HG03060 (cell line): Measurements from ENCODE around the gene SYT2.
"Not testable (repeated sequence)": the region's sequence is repeated elsewhere in the genome, so short reads cannot be mapped to it uniquely, and the experiment has no call there.

Experiments used
- ATAC-seq: cut with Tn5 transposase; IDR thresholded peaks from one replicate; pipeline ENCODE4 v1.9.1; 2021; ENCODE audit warnings: low read depth, moderate number of reproducible peaks; ENCODE audit not compliant: unreplicated experiment

SYT2 gene

DNA sequence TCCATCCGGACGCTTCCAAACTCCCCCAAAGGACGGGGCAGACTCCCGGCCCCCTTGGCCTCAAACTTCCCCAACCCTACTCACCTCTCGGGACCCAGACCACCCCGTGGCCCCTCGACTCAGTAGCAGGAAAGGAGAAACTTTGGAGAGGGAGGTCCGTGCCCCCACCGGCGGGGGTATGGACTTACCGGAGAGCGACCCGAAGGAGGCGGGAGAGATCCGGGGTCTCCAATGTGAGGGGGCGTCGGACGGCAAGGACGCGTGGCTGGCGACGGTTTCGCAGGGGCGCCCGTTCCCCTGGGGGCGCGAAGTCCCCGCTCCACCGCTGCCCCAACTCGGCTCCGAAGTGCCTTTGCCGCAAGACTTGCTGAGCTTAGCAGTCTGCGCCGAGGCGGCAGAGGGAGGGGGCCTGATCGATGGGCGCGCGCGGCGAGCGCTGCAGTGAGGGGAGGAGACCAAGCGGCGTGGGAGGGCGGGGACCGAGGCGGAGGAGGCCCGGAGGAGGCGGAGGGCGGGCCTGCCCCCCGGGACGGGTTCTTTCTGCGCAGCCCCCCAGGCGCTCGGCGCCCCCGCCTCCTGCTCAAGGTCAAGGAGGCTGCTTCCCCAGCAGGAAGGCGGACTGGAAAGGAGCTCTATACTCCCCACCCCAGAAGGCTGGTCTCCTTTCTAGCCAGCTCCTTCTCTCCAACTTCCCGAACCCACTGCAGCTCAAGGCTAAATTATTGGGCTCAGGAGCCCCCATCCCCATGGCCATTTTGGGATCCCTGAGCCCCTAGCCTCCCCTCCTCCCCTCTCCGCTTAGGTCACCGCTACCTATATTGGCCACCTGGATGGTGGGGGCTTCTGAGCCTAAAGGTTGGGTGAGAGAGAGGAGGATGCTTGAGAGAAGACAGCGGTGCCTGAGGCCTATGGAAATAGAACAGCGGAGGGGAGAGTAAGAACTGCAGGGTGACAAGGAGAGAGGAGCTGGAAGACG lies at the start of gene SYT2:
TSS of gene SYT2 (minus strand) at position 385 of the 976 bp plus-strand sequence. CDS start 104,682 bp downstream, outside the sequence.
- ATAC-seq = no peak

DNA sequence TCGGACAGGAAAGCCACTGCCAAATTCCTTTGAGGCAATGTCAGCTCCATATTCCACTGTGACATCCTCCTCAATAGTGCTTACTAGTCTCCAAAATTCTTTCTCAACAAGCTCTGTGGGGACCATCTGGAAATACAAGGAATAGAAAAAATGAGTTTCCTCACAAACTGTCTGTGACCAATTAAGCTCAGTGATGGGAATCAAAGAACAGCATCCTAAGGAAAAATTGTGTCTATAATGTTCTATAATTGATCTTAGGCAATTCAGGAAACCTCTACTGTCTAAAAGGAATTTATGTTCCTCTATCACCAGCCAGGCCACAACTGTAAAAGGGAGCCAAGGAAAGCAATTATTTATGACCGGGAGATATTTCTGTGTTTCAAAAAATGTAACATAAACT lies 46.1 kb upstream of the SYT2 start:
- ATAC-seq = no peak

- ATAC-seq = no peak
Observed at GRCh38 chr1:202754293-202754692, 44.0 kb upstream of the SYT2 start.

DNA sequence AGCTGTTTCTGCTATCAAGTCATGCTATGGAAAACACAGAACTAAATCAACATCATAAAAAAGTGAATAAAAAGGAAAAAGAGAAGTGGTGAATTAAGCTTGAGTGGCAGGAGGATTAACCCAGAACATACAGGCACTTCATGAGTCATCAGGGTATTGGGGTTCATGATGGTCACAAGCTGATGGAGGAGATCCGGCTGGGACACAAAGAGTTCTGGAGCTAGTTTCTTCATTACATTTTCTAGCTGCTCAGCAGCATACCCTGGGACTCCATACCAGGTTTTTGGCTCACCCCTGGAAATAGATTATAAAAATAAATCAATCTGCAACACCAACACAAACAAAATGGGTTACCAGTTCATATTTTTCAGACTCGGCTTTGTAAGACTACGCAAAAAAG lies 42.5 kb upstream of the SYT2 start:
- no peak for ATAC-seq

GRCh38 chr1:202750761-202751160 lies 40.5 kb upstream of the SYT2 start:
- no peak for ATAC-seq

DNA sequence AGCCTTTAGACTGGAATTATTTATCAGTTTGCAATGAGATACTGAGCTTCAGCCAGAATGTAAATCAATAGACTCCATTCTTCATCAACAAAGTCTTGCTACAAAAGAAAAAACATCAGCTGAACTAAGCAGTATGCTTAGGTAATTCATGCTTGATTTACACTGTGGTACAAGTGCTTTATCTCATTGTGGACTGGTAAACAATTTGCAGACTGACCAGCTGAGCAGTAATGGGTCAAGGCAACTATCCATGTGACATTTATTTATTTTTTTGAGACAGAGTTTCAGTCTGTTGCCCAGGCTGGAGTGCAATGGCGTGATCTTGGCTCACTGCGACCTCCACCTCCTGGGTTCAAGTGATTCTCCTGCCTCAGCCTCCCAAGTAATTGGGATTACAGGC lies 39.8 kb upstream of the SYT2 start:
- no peak for ATAC-seq

DNA sequence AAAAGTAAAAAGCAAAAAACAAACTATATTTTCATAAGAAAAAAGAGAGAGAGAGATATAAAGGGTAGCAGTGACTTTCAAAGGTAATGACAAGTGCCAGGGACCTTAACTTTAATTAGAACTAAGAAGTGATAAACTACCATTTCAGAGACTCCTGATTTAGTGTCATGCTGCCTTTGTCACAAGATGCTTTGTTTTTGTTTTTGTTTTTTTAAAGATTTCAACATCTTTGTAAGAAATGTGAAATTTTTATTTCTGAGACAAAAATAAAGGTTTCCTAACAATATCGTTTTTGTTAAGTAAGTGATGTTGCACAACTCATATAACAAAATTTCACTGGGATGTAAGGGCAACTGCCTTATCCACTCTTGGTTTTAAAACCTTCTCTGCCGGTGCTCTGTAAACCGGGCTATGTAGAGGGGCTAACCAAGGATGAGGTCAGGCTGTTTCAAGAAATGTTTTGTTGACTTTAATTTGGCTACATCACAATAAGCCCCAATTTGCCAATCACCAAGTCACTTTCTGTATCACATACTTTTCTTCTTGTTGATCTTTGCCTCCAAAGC lies 35.2 kb upstream of the SYT2 start:
- no peak for ATAC-seq

DNA sequence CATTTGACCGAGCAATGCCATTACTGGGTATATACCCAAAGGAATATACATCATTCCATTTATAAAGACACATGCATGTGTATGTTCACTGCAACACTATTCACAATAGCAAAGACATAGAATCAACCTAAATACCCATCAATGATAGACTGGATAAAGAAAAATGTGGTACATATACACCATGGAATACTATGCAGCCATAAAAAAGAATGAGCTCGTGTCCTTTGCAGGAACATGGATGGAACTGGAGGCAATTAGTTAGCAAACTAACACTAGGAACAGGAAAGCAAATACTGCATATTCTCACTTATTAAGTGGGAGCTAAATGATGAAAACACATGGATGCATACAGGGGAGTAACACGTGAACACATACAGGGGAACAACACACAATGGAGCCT lies 34.5 kb upstream of the SYT2 start:
- ATAC-seq = not testable (repeated sequence)

GRCh38 chr1:202742496-202742895 lies 32.2 kb upstream of the SYT2 start:
- ATAC-seq = no peak

DNA sequence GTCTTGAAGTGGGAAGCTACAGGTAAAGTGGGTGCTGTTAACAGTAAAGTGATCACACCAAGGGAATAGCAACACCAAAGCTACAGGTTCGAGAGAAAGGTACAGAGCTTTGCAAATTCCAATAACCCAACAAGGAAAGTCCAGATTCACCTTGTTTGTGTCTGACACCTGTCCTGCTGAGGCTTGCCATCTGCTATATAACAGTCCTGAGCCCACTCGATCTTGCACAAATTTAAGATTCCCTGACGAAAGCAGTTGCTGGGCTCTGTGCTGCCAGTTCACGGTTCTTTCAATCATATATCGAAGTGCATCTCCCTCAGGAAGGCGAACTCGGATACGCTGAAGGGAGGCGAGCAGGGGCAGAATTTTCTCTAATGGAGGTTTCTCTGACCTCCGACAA lies 23.0 kb upstream of the SYT2 start:
- no peak for ATAC-seq

GRCh38 chr1:202728951-202729350 lies 18.7 kb upstream of the SYT2 start:
- no peak for ATAC-seq

- no peak for ATAC-seq
Observed at GRCh38 chr1:202725526-202725925, 15.3 kb upstream of the SYT2 start.

- no peak for ATAC-seq
Observed at GRCh38 chr1:202723708-202724107, 13.5 kb upstream of the SYT2 start.

- ATAC-seq = not testable (repeated sequence)
Observed at GRCh38 chr1:202723046-202723445, 12.8 kb upstream of the SYT2 start.

DNA sequence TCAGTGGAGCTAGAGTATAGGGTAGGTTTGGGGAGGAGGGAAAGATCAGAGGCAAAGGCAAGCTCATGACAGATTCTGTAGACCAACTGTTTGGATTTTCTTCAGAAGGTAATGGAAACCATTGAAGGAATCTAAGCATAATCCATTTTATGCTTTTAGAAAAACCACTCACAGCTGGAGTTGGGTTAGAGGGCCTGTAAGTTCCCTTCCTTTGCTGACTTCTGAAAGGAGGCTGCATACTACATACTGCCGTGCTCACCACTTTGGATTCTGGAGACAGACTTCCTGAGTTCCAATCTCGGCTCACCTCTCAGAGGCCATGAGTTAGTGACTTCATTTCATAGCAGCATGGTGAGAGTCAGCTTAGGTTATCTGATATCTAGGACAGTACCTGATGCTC lies 6.4 kb upstream of the SYT2 start:
- no peak for ATAC-seq

DNA sequence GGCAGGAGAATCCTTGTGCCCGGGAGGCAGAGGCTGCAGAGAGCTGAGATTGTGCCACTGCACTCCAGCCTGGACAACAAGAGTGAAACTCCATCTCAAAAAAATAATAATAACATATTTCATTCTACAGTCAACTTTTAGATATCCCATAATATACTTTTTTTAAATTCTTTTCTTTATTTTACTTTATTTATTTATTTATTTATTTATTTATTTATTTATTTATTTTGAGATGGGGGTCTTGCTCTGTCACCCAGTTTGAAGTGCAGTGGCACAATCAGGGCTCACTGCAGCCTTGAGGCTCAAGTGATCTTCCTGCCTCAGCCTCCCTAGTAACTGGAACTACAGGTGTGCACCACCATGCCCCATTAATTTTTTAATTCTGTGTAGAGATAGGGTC lies 3.9 kb upstream of the SYT2 start:
- not testable (repeated sequence) for ATAC-seq

DNA sequence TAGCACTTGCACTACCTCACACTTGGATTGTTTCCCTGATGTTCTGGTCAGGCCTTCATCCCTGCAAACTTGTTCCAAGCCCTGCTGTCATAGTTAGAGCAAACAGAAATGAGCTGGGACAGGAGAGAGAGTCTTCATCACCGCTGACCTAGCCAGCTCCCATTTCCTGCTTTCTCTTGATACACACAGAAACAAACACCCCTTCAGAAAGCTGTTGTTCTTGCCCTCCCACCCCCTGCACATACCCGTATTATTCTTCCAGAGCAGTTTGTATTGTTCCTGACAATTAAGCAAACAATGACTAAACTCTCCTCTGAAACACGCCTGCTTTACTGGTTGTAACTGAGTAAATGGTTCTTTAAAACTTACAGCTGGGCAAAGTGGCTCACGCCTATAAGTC lies 2.9 kb upstream of the SYT2 start:
- ATAC-seq = no peak

DNA sequence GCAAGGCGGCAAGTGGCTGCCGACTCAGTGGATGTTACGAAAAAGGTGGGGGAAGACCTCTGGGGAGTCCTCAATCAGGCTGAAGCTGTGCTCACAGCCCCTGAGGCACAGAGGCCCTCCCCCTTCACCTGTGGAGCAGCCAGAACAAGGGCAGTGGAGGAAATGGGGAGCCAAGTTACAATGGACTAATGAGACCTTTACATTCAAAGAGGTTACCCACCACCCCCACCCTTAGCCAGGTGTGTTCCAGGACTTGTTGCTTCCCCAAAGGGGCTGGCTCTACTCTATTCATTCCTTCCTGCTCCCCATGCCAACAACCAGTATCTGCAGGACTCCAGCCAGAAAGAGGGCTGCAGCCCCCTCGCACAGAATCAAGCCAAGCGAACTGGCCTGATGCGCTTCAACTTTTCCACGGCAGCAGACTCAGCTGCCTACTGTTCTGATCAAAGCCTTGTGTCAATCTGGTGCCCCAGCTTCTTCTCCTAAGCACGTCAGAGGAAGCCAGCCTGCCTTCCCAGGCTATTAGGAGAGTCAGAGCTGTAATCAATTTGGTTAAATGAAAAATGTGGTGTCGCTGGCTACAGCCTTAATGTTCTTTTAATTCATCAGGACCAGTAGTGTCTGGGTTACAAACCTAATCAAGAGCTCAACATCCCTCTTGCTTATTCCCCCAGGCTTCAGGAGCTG lies 1.8 kb upstream of the SYT2 start:
- no peak for ATAC-seq

- ATAC-seq = no peak
Observed at GRCh38 chr1:202709276-202710041, 795 bp downstream of the SYT2 start.

DNA sequence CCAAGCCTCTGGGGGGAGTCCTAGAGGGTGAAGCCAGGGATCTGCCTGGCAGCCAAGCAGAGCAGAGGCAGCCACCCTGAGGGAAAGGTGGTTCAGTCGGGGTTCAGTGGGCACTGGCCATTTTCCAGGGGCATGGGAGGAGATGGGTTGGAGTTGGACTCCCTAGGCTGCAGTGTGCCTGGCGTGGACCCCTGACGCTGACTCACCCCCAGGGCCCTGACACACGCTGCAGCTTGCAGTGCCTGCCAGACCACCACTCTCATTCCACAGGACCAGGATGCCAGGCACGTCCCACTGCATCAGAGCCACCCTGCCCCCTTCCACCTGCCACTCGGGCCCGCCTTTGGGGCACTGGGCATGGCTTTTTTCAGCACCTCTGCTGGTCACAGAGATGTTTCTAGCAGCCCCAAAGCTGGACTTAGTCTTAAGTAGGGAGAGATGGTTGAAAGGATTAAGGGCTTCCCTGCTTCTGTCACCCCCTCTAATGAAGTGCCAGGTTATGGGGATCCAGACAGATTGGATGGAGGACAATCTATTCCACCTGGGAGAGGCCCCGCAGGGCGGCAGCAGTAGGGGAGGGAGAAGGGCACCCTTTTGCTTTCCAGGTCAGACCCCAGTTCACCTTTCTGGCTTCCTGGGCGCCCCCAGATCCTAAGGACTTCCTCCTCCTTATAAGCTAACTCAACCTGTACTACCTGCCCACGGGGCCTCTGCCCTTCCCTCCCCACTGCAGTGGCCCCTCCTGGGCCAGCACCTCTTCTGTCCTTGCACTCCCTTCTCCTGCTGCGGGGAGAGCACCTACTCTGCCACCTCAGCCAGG lies 1.6 kb downstream of the SYT2 start:
- ATAC-seq = no peak
